Measurements from ENCODE around the gene CGB3.
"Not testable (repeated sequence)": the region's sequence is repeated elsewhere in the genome, so short reads cannot be mapped to it uniquely, and the experiment has no call there.

The CGB3 gene

DNA sequence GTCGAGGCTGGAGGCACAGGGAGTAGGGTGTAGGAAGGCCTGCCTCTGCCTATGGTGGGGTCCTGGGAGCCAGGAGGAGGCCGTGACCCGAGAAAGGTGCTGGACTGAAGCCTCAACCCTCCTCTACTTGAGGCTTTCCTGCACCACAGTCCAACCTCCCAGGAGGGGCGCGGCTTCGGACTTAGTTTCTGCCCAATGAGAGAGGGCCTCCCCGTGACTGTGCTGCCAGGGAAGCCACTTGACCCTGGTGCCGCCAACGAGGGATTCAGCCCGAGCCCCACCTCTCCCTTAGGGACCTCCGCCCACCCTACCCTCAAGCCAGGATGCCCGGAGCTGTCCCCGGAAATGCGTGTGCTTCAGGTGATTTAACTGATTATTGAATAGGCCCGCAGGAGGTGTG lies at the start of gene CGB3:
TSS of gene CGB3 (minus strand) at position 101 of the 400 bp plus-strand sequence. CDS start 362 bp downstream, outside the sequence.
- not testable (repeated sequence) for DNase-seq (ENCODE audit: low spot score)

DNA sequence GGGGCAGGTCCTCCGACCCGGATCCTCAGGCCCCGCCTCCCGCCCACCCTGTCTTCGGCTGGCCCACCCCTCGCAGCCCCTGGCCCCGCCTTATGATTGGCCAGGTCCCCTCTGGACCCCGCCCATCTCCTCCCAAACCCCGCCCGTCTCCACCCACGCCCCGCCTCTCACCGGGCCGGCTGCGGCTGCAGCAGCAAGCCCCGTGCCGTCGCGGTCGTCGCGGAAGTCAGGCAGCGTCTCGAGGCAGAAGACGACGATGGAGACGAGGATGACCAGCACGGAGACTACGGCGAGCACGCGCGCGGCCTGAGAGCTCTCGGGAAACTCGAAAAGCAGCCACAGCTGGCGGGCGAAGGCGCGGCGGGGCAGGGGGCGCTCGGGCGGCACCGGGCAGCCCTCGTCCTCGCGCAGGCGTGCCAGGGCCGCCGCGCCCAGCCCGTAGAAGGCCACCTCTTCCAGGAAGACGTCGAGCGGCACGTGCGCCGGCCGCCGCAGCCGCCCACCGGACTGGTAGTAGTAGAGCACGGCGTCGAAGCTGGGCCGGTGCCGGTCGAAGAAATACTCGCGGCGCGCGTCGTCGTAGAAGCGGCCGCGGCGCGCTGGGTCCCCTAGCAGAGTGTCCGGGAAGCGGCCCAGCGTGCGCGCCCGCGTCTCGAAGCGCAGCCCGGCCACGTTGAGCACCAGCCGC lies 47.9 kb upstream of the CGB3 start:
- no peak for DNase-seq (ENCODE audit: low spot score)

DNA sequence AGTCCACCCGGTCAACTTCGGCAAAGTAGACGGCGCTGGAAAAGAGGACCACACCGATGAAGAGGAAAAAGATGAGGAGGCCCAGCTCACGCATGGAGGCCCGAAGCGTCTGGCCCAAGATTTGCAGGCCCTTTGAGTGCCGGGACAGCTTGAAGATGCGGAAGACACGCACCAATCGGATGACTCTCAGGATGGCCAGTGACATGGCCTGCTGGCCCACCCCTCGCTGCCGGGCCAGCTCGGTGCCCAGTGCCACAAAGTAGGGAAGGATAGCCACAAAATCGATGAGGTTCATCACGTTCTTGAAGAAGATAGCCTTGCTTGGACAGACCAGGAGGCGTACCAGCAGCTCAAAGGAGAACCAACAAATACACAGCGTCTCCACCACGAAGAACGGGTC lies 46.3 kb upstream of the CGB3 start:
- DNase-seq (ENCODE audit: low spot score) = no peak

DNA sequence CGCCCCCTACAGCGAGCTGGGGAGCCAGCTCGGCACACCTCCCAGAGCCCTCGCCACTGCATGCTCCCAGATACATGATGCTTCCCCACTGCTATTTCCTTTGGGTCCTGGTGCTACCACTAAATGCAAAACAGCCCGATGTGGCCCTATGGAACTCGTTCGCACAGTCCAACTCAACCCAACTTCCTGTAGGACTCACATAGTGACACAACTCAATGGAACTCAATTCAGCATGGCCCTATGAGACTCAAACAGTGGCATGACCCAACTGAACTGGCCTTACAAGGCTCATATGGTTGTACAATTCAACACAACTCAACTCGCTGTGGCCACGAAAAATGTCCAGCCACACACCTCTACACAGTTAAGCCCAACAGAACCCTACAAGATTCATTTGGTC lies 44.9 kb upstream of the CGB3 start:
- DNase-seq (ENCODE audit: low spot score) = no peak

DNA sequence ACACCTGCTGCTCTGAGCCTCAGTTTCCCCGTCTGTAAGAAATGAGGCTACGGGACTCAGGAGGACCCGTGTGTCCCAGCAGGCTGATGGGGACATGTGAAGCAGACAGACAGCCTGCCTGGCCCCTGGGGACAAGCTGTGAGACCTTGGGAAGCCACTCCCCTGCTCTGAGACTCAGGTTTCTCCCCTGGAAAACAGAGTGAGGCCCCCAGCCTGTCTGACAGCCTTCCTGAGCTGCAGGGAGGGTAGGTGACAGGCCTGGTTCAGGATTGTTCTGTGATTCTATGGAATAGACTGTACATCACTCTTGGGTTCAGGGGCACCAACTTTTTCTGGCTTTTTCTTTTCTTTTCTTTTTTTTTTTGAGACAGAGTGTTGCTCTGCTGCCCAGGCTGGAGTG lies 43.4 kb upstream of the CGB3 start:
- DNase-seq (ENCODE audit: low spot score) = no peak

DNA sequence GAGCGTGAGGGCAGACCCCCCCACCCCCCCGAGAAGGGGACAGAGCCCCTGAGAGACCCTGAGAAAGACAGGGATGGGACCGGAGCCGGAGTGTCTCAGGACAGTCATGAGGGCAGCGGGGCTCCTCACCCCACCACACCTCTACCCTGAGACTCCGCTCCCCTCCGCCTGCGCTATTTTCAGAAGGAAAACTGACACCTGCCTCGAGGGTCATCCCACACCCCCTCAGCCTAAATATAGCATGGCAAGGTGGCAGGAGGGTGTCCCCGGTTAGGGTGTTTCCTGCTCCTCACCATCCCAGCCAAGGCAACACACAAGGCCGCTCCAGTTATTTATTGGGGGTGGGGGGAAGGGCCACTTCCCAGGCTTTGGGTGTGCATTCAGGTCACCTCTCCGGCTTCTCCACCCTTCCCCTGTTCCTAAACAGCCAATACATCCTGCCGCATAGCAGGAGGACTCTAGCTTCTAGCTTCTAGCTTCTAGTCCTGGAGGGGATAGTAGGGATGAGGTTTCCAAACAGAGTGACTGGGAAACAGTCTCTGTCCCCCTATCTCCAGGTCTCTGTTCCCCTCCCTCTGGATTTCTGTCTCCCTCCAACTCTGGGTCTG lies 41.9 kb upstream of the CGB3 start:
- DNase-seq (ENCODE audit: low spot score) = no peak

DNA sequence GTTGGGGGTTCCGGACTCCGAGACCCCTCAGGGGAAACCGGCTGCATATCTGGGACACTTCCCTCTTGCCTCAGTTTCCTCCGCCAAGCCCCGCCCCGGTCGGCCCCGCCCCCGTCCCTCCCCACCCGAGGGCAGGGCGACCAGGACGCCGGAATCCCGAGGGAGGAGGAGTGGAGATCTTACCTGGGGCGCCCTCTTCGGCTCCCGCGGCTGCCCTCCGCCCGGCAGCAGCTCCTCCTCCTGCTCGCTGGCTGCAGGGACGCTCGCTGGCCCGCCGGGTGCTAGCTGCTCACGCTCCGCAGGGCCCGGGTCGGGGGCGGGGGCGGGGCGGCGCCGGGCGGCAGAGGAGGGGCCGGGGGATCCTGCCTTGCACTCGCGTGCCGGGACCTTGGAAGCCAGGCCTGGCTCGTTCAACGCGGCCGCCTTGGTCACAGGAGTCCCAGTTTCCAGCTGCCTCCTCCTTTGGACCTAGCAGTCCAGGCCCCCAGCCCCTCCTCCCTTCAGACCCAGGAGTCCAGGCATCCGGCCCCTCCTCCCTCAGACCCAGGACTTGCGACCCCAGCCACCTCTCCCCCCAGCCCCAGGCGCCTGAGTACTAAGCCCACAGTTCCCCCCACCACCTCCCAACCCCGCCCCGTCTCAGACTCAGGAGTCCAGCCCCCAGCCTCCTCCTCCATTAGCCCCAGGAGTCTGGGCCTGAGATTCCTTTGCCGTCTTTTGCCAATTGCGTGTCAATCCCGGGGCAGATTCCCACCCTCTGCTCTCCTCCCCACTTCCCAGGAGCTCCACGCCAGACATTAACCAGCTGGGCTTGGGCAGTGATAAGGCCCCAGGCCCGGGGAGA lies 40.9 kb upstream of the CGB3 start, which contains the start of gene NTF4:
TSS of gene NTF4 (minus strand) at position 51 of the 844 bp plus-strand sequence. CDS start 2,821 bp downstream, outside the sequence.
- DNase-seq (ENCODE audit: low spot score) = peak; percentile 47

DNA sequence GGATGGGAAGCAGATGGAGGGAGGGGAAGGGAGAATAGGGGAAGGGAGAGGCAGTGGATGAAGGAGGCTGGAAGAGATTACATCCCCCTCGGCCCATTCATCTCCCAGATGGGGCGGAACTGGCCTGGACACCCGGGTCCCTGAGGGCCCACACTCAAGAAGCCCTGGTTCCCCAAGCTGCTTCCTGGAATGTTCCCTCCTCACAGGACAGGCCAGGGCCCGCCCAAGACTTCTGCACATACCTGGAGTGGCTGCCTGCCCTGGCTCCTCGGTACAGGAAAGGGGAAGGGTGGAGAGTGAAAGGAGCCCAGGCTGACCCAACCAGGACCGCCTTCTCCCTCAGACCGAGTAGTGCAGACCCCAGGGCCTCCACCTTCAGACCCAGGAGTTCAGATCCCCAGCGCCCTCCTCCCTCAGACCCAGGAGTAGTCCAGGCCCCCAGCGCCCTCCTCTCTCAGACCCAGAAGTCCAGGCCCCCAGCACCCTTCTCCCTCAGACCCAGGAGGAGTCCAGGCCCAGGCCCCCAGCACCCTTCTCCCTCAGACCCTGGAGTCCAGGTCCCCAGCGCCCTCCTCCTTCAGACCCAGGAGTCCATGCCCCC lies 40.0 kb upstream of the CGB3 start:
- DNase-seq (ENCODE audit: low spot score) = no peak

DNA sequence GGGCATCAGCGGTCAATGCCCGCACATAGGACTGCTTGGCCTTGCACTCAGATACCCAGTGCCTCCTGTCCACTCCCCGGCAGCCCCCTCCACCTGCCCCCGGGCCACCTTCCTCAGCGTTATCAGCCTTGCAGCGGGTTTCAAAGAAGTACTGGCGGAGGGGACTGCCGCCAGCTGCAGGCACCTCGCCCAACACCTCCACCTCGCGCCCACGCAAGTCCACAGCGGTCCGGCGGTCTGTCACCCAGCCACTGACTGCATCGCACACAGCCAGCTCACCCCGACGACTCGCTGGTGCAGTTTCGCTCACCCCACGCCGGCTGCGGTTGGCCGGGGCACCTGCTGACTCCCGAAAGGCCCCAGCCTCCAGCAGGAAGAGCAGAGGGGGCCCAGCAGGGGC lies 37.3 kb upstream of the CGB3 start:
- no peak for DNase-seq (ENCODE audit: low spot score)

DNA sequence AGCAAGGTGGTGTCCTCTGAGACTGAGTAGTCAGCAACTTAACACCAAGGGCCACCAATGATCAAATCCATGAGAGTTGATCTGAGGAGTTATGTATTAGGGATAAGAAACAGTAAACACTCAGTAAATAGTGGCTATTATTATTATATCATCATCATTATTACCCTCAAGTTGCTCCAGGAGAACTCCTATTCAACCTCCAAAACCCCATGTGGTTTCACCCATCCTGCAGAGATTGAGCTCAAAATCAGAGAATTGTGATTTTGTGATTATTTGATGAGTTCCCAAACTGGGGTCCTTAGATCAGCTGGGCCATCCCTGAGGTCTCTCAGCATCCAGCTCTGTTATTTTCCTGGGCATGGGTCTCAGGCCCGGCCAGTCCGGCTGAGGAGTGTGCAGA lies 36.9 kb upstream of the CGB3 start:
- no peak for DNase-seq (ENCODE audit: low spot score)

DNA sequence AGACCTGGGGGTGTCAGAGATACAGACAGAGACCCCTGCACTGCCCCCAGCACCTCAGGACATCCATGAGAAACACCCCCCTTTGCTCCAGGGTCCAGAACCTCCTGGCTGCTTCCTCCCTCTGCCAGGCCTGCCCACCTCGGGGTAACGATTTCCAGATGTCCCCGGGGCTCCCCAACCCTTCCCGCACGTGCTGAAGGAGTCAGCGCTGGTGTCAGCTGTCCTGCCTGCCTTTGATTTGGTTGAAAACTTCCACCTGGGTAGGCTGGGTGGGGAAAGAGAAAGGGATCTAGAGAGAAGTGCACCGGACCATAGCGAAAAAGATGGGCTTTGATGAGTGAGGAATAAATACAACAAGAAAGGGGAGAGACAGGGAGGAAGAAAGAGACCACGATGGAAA lies 34.9 kb upstream of the CGB3 start:
- DNase-seq (ENCODE audit: low spot score) = no peak

DNA sequence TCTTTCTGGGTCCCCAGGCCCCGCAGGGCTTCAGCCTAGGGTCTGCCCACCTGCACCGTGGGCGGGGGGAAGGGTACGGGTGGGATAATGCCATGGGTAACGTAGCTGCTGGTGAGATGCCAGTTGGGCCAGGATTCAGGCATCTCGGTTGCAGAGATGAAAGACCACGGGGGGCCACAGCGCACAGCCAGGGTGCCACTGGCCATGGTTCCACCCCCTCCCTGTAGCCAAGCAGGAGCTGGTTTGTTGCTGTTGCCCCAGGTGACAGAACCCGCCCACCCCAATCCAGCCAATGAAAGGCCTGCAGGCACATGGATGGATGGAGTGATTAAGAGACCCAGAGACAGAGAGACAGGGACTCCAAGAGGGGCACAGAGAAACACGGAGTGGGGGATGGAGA lies 34.4 kb upstream of the CGB3 start:
- no peak for DNase-seq (ENCODE audit: low spot score)

DNA sequence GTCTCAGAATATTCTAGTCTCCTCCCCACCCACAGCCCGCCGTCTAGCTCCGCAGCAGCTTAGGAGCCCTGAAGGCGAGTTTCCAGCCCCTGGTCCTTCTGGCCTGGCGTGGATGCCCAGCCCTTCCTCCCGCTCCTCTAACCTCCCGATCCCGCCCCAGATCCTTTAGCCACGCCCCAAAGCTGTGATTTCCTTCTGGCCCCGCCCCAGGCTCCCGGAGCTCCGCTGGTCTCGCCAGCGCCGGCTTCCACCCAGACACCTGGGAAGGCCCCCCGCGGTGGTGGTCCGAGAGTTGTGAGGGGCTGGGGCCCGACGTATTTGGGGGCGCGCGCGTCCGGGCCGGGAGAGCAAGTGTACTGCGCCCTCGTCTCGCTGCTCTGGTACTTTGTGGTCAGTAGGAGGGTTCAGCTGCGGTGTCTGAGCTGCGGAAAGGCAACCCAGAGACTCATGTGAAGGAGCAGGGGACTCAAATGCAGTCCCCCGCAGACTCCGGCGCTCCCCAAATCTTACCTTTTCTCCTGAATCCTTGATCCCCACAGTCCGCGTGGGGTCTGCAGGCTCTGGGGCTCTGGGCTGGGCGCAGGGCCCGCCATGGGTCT lies 33.6 kb upstream of the CGB3 start, which contains the start of gene CGB7:
TSS of gene CGB7 (minus strand) at position 114 of the 599 bp plus-strand sequence. CDS start 2,374 bp downstream, outside the sequence.
- DNase-seq (ENCODE audit: low spot score) = peak; percentile 62

DNA sequence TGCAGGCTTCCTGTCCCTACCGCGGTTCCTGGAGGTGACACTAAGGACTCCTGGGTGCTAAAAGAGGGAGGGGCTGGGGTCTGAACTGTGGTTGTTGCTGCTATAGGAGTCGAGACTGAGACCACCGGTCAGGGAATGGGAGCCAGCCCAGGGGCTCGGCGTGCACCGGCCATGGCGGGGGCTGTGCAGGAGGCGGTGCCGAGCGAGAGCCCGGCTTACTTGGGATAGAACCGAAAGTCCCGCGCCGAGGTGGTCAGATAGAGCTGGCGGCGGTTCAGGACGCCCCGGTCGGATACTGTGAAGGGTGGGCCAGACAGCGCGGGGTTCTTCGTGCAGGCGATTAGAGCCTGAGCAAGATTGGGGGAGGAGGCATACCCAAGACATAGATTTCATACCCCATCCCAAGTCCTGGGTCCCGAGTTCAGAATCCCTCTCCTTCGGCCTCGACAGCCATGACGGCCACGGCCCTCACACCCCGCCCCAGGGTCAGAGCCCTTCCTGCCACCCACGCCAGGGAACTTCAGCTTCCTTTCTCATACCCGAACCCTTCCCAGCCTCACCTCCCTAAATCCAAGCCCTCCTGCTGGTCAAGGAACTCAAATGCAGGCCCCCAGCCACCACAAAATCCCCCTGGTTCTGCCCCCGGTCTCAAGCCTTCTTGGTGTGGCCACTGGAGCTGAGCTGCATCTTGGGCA lies 32.9 kb upstream of the CGB3 start:
- DNase-seq (ENCODE audit: low spot score) = not testable (repeated sequence)

DNA sequence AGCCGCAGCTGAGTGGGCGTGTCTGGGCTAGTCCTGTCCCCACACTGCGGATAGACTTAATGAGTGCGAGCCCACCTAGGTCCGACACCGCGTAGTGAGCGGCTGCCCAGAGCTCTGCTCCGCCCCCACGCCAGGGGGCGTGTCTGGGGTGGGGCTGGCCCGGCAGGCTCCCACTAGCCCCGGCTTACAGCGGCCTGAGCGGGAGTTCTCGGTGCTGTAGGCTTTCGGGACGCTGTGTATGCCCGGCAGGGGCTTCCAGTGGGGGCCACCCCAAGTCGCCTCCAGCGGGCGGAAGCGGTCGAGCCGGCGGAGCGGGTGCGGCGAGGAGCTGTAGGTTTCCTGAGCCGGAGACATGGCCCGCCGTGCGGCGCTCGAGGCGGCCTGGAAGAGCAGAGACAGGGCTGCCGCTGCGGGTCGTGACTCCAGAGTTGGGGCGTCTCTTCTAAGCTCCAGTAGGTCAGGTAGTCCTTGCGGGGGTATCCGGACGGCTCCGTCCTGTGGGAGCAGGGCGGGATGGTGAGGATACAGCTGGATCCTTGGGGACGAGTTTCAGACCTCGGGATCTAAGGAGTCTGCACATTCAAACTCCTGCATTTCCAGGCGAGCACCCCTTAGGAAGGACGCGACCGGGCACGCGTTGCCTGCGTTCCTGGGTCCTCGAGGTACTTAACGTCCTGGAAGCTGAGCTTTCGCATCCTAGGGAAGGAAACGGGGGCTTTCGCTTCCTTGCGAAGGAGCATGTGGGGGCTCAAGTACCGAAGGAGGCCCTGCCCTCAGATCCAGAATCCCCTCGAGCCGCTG lies 32.2 kb upstream of the CGB3 start:
- peak; percentile 66 for DNase-seq (ENCODE audit: low spot score)

DNA sequence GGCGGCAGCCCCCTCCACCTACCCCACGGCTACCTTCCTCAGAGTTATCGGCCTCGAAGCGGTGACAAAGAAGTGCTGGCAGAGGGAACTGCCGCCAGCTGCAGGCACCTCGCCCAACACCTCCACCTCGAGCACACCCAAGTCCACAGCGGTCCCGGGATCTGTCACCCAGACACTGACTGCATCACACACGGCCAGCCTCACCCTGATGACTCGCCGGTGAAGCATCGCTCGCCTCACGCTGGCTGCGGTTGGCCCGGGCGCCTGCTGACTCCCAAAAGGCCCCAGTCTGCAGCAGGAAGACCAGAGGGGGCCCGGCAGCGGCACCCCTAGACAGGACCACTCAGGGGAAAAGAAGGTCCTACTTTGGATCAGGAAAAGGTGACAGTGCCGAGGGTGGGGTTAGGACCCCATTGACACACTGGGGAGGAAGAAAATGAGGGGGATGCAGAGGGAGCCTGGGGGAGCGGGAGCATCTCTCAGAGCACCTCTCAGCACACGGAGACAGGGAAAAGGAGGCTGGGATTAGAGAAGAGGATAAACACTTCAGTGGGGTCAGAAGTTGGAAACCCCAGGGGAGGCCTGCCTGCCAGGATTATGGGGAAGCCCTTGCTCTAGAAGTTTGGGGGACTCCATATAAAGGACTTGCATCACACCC lies 26.4 kb upstream of the CGB3 start:
- peak; percentile 87 for DNase-seq (ENCODE audit: low spot score)

DNA sequence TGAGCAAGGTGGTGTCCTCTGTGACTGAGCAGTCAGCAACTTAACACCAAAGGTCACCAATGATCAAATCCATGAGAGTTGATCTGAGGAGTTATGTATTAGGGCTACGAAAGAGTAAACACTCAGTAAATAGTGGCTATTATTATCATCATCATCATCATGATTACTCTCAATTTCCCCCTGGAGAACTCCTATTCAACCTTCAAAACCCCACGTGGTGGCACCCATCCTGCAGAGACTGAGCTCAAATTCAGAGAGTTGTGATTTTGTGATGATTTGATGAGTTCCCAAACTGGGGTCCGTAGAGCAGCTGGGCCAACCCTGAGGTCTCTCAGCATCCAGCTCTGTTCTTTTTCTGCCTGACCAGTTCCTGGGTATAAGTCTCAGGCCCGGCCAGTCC lies 25.7 kb upstream of the CGB3 start:
- not testable (repeated sequence) for DNase-seq (ENCODE audit: low spot score)

DNA sequence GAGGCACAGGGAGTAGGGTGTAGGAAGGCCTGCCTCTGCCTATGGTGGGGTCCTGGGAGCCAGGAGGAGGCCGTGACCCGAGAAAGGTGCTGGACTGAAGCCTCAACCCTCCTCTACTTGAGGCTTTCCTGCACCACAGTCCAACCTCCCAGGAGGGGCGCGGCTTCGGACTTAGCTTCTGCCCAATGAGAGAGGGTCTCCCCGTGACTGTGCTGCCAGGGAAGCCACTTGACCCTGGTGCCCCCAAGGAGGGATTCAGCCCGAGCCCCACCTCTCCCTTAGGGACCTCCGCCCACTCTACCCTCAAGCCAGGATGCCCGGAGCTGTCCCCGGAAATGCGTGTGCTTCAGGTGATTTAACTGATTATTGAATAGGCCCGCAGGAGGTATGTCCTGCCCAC lies 24.9 kb upstream of the CGB3 start, which contains the start of gene CGB8:
TSS of gene CGB8 (minus strand) at position 101 of the 400 bp plus-strand sequence. CDS start 372 bp downstream, outside the sequence.
- not testable (repeated sequence) for DNase-seq (ENCODE audit: low spot score)

DNA sequence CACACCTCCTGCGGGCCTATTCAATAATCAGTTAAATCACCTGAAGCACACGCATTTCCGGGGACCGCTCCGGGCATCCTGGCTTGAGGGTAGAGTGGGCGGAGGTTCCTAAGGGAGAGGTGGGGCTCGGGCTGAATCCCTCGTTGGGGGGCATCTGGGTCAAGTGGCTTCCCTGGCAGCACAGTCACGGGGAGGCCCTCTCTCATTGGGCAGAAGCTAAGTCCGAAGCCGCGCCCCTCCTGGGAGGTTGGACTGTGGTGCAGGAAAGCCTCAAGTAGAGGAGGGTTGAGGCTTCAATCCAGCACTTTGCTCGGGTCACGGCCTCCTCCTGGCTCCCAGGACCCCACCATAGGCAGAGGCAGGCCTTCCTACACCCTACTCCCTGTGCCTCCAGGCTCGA lies 19.4 kb upstream of the CGB3 start, which contains the start of gene CGB5:
TSS of gene CGB5 (plus strand) at position 301 of the 400 bp plus-strand sequence. CDS start 362 bp downstream, outside the sequence.
- DNase-seq (ENCODE audit: low spot score) = not testable (repeated sequence)

All from SW480 (cell line).